ENCODE measurements around the gene OR2A5. TPM values are rescaled to one million over a fixed set of nuclear protein-coding genes. Genes with fewer than 3 reads are reported as not detected.

OR2A5 gene
- total RNA-seq, 4 donors from 2014 or later, result not detected

DNA sequence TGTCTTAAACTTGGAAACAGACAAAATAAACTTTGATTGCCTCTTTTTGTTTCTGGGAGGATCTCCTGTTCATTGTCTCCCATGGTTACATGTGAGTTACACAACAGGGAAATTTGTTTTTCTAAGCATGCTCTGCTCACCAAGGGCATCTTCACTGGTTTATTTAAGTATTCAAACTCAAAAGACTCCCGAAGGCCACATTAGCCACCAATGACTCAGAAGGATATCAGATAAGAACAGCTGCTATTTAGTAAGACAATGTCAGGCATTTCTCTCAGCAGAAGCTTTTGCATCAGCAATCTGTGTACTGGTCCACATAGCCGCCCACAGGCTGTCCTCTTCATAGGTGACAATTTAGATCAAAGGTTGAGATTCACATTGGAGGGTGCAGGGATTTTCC lies 29.3 kb upstream of the OR2A5 start:
- no peak for DNase-seq (ENCODE audit: low spot score in 2 of 2)

GRCh38 chr7:144020340-144020739 lies 28.4 kb upstream of the OR2A5 start:
- DNase-seq (ENCODE audit: low spot score in 2 of 2), result no peak
- intact Hi-C loops (cut with DNase I; ENCODE audit: low total_unique reads), result no loop called here
- 45 to 46% methylated on average over 3 of the region's 3 CpGs for WGBS, 2 donors
- TF ChIP-seq POLR2A (IDR thresholded peaks at IDR 0.05) (no peak), CTCF (IDR thresholded peaks at IDR 0.05) (no peak)
- H3K4me3 ChIP-seq (ENCODE audit: low read depth, poor library complexity, severe bottlenecking), result no peak overlapping the region

More for the DNA sequence above, 29.3 kb upstream of the OR2A5 start:
- 44 to 47% methylated on average over 2 of the region's 2 CpGs for WGBS, 2 donors
- intact Hi-C loops (cut with DNase I; ENCODE audit: low total_unique reads), result no loop called here
- no peak for TF ChIP-seq POLR2A (IDR thresholded peaks at IDR 0.05)
- TF ChIP-seq CTCF (IDR thresholded peaks at IDR 0.05), result no peak
- H3K4me3 ChIP-seq (ENCODE audit: low read depth, poor library complexity, severe bottlenecking), result no peak overlapping the region

GRCh38 chr7:144022169-144022568 lies 26.6 kb upstream of the OR2A5 start:
- intact Hi-C loops (cut with DNase I; ENCODE audit: low total_unique reads), result no loop called here
- DNase-seq (ENCODE audit: low spot score in 2 of 2), result no peak
- no peak for TF ChIP-seq POLR2A (IDR thresholded peaks at IDR 0.05)
- TF ChIP-seq CTCF (IDR thresholded peaks at IDR 0.05), result no peak
- H3K4me3 ChIP-seq (ENCODE audit: low read depth, poor library complexity, severe bottlenecking), result no peak overlapping the region

- intact Hi-C loops (cut with DNase I; ENCODE audit: low total_unique reads), result no loop called here
- WGBS, 2 donors, result 75 to 80% methylated on average over 4 of the region's 4 CpGs
- TF ChIP-seq POLR2A (IDR thresholded peaks at IDR 0.05), result no peak
- no peak for TF ChIP-seq CTCF (IDR thresholded peaks at IDR 0.05)
- DNase-seq (ENCODE audit: low spot score in 2 of 2), result no peak
- H3K4me3 ChIP-seq (ENCODE audit: low read depth, poor library complexity, severe bottlenecking), result no peak overlapping the region
Observed at GRCh38 chr7:144023171-144023827, 25.4 kb upstream of the OR2A5 start.

DNA sequence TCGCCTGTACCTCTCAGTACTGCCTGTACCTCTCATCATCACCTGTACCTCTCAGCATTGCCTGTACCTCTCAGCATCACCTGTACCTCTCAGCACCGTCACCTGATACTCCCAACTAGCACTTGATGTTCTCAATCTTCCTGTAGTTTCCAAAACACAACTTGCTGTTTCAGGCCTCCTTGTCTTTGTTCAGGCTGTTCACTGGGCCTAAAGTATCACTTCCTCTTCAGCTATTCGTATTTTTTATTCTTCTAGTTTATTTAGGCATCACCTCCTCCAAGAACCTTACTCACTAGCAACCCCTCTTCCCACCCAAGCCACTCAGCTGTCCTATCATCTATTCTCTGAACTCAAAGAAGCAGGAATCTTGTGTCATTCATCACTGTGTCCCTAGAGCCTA lies 24.5 kb upstream of the OR2A5 start:
- TF ChIP-seq CTCF (IDR thresholded peaks at IDR 0.05) (no peak), POLR2A (IDR thresholded peaks at IDR 0.05) (no peak)
- H3K4me3 ChIP-seq (ENCODE audit: low read depth, poor library complexity, severe bottlenecking), result no peak overlapping the region
- 74 to 83% methylated on average over 3 of the region's 3 CpGs for WGBS, 2 donors
- intact Hi-C loops (cut with DNase I; ENCODE audit: low total_unique reads), result no loop called here
- no peak for DNase-seq (ENCODE audit: low spot score in 2 of 2)
